WERI-Rb-1 (cell line): ENCODE measurements around the gene MEGF11.

ENCODE experiments used
- DNase-seq: peaks from one replicate; pipeline ENCODE4 v3.0.0-alpha.2; 2020
- H3K27ac ChIP-seq: fragments of 250-450 bp; sonication (Bioruptor Pico); 2 replicates; pipeline ENCODE4 v1.5.1; 2020; ENCODE audit warnings: mild to moderate bottlenecking, moderate library complexity
- H3K27me3 ChIP-seq: fragments of 250-450 bp; sonication (Bioruptor Pico); 2 replicates; pipeline ENCODE4 v1.5.1; 2021; ENCODE audit warnings: mild to moderate bottlenecking, low read depth, moderate library complexity; ENCODE audit not compliant: insufficient read depth, severe bottlenecking
- H3K36me3 ChIP-seq: fragments of 250-450 bp; sonication (Bioruptor Pico); 2 replicates; pipeline ENCODE4 v1.5.1; 2020; ENCODE audit warnings: mild to moderate bottlenecking, moderate library complexity
- H3K4me3 ChIP-seq: 2 replicates; pipeline ENCODE4 v1.5.1; 2011; ENCODE audit warnings: low read depth, mild to moderate bottlenecking, control low read depth, low read length
- H3K9me3 ChIP-seq: fragments of 250-450 bp; sonication (Bioruptor Pico); 2 replicates; pipeline ENCODE4 v1.5.1; 2021; ENCODE audit warnings: mild to moderate bottlenecking, moderate library complexity; ENCODE audit not compliant: severe bottlenecking
- TF ChIP-seq, protein P1 (sequence below): IDR thresholded peaks from 2 replicates; pipeline ENCODE4 v1.5.1; 2011; ENCODE audit warnings: low read depth, mild to moderate bottlenecking, control low read depth, inconsistent platforms, low read length

The MEGF11 gene

DNA sequence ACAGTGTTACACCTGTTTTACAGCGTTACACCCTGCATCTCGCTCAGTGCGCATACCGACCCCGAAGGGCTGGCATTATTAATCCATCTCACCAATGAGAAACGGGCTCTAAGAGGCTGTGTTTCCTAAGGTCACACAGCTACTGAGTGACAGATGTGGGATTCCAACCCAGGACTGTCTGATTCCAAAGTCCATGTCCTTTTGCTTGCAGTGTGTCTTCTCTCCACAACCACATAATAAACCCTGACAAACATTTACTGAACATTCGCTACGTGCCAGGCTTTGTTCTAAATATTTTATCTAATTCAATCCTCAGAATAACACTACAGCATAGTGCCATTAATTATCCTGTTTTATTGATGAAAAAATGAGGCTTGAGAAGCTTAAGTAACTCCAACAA, 305.2 kb downstream of the MEGF11 start:
- no peak for DNase-seq
- TF ChIP-seq, protein P1, sequence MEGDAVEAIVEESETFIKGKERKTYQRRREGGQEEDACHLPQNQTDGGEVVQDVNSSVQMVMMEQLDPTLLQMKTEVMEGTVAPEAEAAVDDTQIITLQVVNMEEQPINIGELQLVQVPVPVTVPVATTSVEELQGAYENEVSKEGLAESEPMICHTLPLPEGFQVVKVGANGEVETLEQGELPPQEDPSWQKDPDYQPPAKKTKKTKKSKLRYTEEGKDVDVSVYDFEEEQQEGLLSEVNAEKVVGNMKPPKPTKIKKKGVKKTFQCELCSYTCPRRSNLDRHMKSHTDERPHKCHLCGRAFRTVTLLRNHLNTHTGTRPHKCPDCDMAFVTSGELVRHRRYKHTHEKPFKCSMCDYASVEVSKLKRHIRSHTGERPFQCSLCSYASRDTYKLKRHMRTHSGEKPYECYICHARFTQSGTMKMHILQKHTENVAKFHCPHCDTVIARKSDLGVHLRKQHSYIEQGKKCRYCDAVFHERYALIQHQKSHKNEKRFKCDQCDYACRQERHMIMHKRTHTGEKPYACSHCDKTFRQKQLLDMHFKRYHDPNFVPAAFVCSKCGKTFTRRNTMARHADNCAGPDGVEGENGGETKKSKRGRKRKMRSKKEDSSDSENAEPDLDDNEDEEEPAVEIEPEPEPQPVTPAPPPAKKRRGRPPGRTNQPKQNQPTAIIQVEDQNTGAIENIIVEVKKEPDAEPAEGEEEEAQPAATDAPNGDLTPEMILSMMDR: no peak
- Histone ChIP-seq H3K36me3 (no peaks in the 10 kb centered on the region), H3K4me3 (no peak overlapping the region), H3K27ac (no peak overlapping the region), H3K27me3 (no peaks in the 10 kb centered on the region), H3K9me3 (no peaks in the 10 kb centered on the region)

DNA sequence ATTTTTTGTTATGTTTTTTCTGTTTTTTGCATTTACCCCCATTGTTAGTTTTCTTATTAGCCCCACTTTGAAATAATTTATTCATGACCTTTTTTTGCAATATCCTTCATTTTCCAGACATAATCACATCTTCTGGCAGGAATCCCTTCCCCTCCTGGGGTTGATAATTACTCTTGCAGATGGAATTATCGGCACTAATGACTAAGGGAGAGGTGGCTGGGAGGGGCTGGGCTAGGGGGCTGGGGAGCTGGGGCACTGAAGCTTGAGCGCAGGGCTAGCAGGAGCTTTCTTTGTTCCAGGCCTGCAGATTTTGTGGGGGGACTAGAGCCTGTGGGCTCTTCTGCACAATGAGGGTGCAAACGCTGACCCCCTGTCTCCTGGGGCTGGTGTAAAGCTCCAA, 306.5 kb downstream of the MEGF11 start:
- Histone ChIP-seq H3K36me3 (no peaks in the 10 kb centered on the region), H3K27ac (no peak overlapping the region), H3K4me3 (no peak overlapping the region), H3K9me3 (no peaks in the 10 kb centered on the region), H3K27me3 (no peaks in the 10 kb centered on the region)
- TF ChIP-seq, protein P1: no peak
- no peak for DNase-seq

DNA sequence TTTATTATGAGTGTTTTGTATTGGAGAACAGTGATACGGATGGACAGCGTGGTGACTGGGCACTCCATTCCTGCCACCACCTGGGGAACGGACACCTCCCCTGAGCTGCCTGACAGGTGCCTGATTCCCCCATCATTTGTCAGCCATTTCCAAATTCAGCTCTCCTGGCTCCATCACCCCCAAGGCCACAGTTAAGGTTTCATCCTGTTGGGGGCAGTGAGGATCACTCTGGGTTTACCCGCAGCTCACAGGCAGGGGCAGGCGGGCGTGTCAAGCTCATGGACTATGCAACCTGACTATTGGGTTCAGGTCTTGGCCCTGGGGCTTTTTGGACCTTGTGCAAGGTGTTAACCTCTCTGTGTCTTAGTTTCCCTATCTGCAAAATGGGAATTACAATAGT, 307.9 kb downstream of the MEGF11 start:
- Histone ChIP-seq H3K27ac (no peak overlapping the region), H3K36me3 (no peaks in the 10 kb centered on the region), H3K9me3 (no peaks in the 10 kb centered on the region), H3K27me3 (no peaks in the 10 kb centered on the region), H3K4me3 (no peak overlapping the region)
- TF ChIP-seq, protein P1: peak; percentile 23
- DNase-seq: peak; percentile 24

DNA sequence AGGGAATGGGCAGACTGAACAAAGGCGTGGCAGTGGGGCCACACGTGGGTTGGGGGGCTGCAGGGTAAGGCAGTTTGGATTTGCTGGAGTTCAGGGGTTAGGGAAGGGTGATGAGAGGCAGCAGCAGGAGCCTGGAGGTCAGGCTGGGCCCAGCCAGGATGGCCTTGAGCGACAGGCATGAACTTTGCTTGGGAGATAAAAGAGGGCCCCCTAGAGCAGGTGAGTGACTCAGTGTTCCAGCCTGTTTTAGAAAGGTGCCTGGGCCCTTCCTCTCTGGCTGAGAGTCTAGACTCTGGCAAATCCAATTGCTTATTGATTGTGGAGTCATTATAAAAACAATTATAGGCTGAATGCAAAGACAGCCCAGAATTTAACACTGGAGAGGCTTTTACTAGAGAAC, 309.1 kb downstream of the MEGF11 start:
- DNase-seq: no peak
- Histone ChIP-seq H3K9me3 (no peaks in the 10 kb centered on the region), H3K27me3 (no peaks in the 10 kb centered on the region), H3K4me3 (no peak overlapping the region), H3K36me3 (no peaks in the 10 kb centered on the region), H3K27ac (no peak overlapping the region)
- TF ChIP-seq, protein P1: no peak

DNA sequence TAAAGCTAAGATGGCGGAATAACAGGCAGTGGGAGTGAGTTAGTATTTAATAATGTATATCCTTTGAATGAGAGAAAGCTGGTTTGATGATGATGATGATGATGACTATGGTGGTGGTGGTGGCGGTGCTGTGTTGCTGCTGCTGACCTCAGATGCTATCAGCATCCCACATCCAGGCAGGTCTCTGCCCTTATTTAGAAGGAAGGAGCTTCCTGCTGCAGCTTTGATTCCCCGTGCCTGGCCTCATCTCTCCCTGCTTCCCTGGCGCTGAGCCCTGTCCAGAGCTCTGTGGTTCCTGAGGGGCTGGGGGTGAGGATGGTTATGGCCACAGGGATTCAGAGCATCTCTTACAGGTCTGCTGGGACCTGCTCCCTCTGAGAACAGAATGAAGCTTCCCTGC, 311.1 kb downstream of the MEGF11 start:
- no peaks in the 10 kb centered on the region for H3K27me3 ChIP-seq
- no peak overlapping the region for H3K27ac ChIP-seq
- DNase-seq: no peak
- no peaks in the 10 kb centered on the region for H3K36me3 ChIP-seq
- H3K9me3 ChIP-seq: no peaks in the 10 kb centered on the region
- TF ChIP-seq, protein P1: no peak
- H3K4me3 ChIP-seq: no peak overlapping the region

DNA sequence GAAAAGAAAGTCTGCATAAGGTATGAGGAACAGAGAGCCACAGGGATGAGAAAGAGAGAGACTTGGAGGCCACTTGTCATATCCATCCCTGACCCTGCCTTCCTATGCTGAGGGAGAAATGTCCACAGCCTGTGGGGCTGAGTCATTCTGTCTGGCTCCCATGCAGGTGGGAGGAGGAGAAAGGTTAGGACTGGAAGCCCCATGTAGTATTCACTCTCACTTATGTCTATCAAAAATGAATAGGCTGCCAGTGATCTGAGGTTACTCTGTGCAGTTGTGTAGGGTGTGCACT, 313.0 kb downstream of the MEGF11 start:
- no peaks in the 10 kb centered on the region for H3K9me3 ChIP-seq
- no peak overlapping the region for H3K4me3 ChIP-seq
- no peak for DNase-seq
- TF ChIP-seq, protein P1: no peak
- H3K27ac ChIP-seq: no peak overlapping the region
- H3K36me3 ChIP-seq: no peaks in the 10 kb centered on the region
- no peaks in the 10 kb centered on the region for H3K27me3 ChIP-seq
